ENCODE measurements around the gene ANKAR. TPM values are rescaled to one million over a fixed set of nuclear protein-coding genes. Genes with fewer than 3 reads are reported as not detected.
"Not testable (repeated sequence)": the region's sequence is repeated elsewhere in the genome, so short reads cannot be mapped to it uniquely, and the experiment has no call there.

The ANKAR gene
- total RNA-seq, 1 donor from 2014 or later, result 2.0 TPM

- DNase-seq (ENCODE audit: low read depth), result no peak
- no peak for TF ChIP-seq CTCF (conservative IDR thresholded peaks at IDR 0.05; ENCODE audit: low read depth, low read length)
- no peak overlapping the region for H3K4me3 ChIP-seq (ENCODE audit: low read depth, low read length)
Measured at GRCh38 chr2:189696223-189696622, 21.8 kb downstream of the ANKAR start.

DNA sequence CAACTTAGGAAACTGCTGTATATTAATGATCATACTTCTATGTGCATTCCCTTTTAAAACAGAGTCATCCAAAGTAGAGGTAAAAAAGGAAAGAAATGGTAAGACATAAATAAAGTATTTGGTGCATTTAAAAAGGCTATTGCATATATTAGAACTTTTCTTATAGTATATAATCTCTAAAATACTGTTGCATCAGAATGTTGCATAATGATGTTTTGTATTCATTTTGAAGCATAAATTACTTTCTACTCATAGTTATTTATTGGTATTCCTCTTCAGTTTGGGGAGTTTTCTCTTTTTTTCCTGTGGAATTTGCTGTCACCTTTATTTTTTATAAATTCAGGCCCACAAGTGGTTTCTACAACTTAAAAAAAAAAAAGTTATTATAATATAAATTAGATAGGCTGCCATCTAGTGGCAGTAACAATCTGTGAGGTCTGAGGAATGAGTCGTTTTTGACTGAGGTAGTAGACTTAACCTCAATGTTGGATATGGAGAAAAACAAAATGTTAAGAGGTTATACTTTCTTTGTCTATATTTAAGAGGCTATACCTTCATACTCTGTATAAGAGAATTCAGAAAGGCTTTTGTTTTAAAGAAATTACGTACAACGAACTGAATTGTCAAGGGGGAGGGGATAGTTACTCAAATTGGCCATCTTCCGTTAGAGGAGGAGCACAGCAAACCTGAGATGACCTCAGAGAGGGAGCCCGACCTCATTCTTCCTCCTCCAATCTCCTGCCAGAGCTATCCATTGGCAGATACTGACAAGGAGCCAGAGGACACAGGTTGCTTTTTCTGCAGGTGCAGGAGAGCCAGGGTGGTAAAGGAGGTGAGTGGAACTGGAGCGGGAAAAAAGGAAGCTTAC, 23.8 kb downstream of the ANKAR start:
- H3K4me3 ChIP-seq (ENCODE audit: low read depth, low read length), result peak overlapping the region; percentile 29
- peak; percentile 63 for TF ChIP-seq CTCF (conservative IDR thresholded peaks at IDR 0.05; ENCODE audit: low read depth, low read length)
- no peak for DNase-seq (ENCODE audit: low read depth)

DNA sequence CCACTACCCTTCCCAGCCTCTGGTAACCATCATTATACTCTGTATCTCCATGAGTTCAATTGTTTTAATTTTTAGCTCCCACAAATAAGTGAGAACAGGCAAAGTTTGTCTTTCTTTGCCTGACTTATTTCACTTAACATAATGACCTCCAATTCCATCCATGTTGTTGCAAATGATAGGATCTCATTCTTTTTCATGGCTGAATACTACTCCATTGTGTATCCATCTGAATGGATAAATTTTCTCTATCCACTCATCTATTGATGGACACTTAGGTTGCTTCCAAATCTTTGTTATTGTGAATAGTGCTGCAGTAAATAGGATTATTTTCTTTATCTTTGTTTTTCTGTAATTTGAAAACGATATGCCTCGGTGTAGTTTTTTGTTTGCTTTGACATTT, 26.2 kb downstream of the ANKAR start:
- no peak overlapping the region for H3K4me3 ChIP-seq (ENCODE audit: low read depth, low read length)
- DNase-seq (ENCODE audit: low read depth), result no peak
- no peak for TF ChIP-seq CTCF (conservative IDR thresholded peaks at IDR 0.05; ENCODE audit: low read depth, low read length)

DNA sequence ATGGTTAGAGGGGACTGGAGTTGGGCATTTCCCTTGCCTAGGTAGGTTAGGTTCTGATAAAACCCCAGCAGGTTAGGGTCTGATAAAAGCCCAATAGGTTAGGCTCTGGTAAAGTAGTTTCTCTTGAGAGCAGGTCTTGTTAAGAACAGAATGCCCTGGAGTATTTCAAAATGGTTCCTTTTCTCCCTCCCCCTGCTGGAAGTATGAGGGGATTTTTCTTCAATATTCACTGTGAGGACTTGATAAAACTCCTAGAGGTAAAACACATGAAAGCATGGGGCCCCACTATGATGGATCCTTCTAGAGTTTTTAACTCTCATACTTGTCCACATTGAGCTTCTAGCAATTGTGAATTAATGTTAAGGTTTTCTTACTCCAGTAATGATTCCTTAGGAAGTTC, 27.6 kb downstream of the ANKAR start:
- DNase-seq (ENCODE audit: low read depth), result no peak
- TF ChIP-seq CTCF (conservative IDR thresholded peaks at IDR 0.05; ENCODE audit: low read depth, low read length), result peak; percentile 34
- H3K4me3 ChIP-seq (ENCODE audit: low read depth, low read length), result no peak overlapping the region

DNA sequence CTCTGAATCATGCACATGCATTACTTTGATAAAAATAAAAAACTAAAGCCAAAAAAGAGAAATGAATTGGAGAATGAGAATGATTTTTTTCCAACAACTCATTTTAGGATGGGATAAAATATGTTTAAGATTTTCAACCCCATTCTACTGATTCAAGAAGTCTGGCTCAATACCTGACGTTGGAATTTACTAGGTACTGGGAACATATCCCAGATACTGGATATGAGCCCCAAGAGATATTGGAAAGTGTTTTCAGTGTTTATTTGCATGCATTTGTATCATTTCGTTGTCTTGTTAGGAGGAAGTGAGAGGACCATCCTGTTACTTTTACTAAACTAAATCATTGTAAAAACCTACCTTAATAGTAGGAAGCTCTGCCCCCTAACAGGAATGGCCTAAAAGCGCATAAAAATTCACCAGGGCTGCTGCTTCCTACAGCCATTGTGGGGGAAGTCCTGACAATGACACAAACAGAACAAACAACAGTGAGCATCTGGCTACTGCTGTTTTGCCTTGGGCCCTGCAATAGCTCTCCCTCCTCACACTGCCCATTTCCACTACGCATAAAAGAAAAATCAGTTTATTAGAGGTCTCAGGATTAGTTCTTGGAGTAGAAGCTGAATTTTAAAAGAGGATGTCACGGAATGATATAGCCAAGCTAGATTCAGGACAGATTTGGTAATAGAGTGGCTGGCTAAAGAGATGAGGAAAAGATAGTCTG, 35.2 kb downstream of the ANKAR start:
- no peak for TF ChIP-seq CTCF (conservative IDR thresholded peaks at IDR 0.05; ENCODE audit: low read depth, low read length)
- no peak for DNase-seq (ENCODE audit: low read depth)
- H3K4me3 ChIP-seq (ENCODE audit: low read depth, low read length), result no peak overlapping the region

GRCh38 chr2:189717593-189717992, 43.1 kb downstream of the ANKAR start:
- not testable (repeated sequence) for DNase-seq (ENCODE audit: low read depth); H3K4me3 ChIP-seq (ENCODE audit: low read depth, low read length)

DNA sequence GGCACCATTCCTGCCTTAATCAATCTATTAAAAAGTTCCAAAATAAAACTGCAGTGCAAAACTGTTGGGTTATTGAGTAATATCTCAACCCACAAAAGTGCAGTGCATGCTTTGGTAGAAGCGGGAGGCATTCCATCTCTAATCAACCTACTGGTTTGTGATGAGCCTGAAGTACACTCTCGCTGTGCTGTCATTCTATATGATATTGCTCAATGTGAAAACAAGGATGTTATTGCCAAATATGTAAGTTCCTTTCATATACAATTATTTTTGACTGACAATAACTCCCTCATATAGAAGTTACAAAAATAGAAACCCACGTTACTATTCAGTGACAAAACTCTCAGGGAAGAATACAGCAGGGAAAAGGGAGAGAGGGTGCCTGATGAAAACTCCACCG, 45.1 kb downstream of the ANKAR start:
- no peak for TF ChIP-seq CTCF (conservative IDR thresholded peaks at IDR 0.05; ENCODE audit: low read depth, low read length)
- no peak for DNase-seq (ENCODE audit: low read depth)
- no peak overlapping the region for H3K4me3 ChIP-seq (ENCODE audit: low read depth, low read length)

All from epithelial cell of proximal tubule (primary cell).